C1 segment of cervical spinal cord (tissue), 14 donors: ENCODE results near the gene PANX1.

Experiments used
- DNase-seq, 14 donors: peaks; one replicate each; lab custom pipeline; 2025; lab: John Stamatoyannopoulos, UW

PANX1 gene

DNA sequence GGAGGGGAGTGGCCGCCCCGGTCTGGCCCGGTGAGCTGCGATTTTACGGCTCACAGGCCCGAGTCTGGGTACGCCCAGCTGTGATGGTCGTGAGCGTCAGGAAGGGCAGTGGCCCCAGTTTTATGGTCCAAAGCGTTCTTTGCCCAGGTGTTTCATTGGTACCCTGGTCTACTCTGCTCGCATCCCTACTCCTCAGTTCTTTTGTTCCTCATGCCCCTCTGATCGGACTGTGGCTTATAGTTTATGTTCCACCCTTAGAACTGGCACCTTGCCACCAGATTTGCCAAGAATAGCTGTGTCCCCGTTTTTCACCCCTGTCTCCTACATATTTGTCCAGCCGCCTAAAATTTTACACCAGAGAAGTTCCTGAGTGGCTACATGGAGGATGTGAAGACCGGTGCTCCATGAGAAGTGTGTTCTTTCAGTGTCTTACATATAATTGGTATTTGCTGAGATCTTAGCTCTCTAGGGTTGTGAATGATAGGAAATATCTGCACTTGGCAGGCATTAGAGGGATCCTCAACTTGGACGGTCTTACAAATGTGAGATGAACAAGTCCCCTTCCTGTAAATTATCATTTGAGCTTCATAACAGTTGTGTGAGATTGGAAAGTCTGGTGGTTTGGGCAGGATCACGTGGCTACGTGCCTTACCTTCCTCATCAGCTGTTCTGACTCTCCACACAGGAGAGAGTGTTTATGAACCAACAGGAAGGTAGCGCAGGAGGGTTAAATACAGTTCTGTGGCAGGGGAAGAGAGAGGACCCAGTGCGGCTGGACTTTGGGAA is 1.1 kb downstream of the PANX1 start:
- DNase-seq: peak in 1 of 14 donors; percentile 10

DNA sequence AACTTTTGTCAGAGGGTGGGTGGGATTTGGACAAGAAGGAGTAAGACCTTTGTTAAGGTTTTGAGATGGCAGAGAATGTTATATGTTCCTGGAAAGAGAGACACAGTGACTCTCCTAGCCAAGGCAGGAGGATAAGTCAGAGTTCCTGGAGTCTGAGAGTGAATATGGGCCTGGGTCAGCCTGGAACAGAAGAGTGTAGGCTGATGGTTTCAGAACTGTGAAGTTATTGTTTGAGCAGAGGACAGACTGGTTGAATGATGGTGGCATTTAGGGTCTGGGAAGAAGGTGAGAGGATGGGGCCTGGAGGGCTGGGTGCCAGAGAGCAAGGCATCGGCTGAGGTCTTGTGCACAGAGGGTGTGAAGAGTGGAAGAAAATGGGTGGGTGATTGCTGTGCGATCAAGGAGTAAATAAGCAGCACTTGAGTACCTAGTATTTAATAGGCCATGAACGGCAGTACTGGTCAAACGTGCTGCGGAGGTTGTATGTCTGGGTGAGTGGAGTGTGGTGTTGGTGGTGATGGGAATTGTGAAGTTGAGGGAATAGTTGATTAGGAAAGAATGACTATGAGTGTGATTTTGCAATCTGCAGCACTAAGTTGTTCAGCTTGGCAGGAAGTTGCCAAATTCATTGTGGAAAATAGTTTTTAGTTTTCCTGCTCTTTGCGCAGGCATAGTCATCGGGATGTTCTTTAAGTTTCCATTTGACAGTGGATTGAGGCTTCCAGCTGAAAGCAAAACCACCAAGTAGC is 1.8 kb downstream of the PANX1 start:
- DNase-seq: peak in 1 of 14 donors; percentile 23

DNA sequence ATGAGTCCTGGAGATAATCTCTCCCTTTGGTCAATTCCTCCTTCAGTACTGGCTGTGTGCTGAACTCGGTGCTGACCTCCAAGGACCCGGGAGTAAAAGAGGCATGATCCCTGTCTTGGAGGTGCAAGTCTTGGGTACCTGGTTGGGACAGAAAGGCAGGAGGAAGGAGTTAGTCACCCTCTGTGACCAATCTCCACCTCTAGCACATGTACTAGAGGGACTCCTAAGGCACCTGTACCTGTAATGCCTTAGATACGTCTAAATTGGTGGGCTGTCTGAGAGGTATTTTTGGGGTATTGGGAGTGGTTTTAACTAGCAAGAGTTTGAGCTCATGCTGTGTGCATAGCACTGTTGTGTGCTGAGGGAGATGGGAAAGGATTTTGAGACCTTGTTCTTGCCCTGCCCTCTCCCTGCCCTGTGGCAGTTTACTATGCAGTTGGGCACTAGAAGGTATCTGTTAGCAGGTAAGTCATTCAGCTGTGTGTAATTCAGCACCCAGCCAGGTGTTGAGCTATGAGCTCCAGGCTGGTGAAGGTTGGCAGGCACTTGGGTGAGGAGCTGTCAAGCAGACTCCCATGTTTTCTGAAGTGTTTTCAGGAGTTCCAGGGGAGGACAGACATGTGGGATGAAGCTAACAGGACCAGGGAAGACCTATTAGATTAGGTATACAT is 2.5 kb downstream of the PANX1 start:
- DNase-seq: peak in 1 of 14 donors; percentile 5

DNA sequence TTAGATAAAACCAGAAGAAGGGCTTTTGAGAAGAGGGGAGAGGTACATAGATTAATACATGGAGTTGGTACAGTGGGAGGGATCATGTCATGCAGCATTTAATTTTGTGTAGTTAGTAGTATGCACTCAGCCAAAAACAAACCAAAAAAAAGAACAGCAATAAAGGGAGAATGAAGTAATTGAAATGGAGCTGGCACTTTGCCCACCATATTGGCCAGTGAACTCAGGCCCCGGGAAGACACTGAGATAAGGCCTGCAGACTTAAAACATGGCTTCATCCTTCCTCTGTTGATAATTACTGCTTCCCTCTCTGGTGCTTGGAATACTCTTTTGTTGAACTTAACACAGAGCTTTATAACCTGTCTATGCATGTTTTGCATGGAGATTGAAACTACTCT is 3.1 kb downstream of the PANX1 start:
- DNase-seq: no peak

DNA sequence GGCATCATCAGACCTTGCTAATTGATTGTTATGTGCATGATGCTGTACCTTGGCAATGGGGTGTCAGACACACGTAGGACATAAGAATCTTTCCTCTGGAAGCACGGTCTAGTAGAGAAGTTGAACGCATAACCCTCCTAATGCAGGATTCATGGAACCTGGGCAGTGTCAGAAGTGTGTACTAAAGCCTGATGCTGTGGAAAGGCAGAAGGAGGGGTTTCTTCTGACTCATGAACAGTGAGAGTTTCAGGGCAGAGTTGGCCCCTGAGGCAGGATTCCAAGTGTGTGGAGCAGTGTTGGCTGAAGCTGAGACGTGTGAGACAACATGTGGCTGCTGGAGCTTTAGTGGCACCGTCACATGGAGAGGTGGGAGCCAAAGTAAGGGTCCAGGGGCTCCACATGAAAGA is 3.5 kb downstream of the PANX1 start:
- no peak for DNase-seq

DNA sequence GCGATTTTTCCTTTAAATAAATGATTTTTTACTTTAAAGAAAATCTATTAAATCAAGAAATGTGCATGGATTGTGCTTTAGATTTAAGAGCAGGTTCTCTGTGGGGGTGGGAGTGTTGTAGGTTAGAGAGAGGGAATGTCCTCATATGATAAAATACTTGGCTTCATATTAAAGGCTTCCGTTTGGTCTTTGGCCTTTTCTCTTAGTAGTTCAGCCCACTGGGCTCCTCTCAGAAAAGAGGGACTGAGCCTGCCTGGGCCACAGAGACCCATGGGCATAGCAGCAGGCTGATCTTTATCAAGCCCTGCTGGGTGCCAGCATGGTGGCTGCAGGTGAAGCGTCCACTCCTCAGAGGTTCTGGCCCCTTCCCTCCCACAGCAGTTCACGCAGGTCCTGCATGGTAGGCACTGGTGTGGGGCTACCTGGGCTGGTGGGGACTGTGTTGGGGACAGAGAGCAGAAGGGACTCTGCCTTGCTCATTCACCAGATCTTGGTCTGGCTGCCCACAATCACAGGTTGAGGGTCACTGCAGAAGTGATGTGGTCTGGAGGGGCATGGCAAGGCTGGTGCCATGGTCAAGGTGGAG is 4.3 kb downstream of the PANX1 start:
- DNase-seq: no peak

DNA sequence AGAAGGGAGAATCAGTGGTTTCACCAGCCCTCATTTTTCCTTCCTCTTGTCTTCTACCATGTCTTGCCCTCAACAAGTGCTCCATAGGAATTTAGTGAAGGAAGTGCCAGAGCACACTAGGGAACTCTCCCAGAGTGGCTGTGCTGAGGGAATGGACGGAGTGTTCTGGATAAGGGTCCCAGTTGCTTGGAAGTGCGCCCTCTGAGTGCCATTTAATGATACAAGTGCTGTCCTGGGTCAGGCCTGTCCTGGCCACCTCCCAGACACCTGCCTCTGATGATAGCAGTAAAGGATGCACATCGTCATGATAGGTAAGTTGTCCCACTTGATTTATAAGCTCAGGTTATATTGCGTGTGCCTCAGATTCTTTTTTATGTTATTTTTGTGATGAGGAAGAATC is 5.1 kb downstream of the PANX1 start:
- DNase-seq: no peak

DNA sequence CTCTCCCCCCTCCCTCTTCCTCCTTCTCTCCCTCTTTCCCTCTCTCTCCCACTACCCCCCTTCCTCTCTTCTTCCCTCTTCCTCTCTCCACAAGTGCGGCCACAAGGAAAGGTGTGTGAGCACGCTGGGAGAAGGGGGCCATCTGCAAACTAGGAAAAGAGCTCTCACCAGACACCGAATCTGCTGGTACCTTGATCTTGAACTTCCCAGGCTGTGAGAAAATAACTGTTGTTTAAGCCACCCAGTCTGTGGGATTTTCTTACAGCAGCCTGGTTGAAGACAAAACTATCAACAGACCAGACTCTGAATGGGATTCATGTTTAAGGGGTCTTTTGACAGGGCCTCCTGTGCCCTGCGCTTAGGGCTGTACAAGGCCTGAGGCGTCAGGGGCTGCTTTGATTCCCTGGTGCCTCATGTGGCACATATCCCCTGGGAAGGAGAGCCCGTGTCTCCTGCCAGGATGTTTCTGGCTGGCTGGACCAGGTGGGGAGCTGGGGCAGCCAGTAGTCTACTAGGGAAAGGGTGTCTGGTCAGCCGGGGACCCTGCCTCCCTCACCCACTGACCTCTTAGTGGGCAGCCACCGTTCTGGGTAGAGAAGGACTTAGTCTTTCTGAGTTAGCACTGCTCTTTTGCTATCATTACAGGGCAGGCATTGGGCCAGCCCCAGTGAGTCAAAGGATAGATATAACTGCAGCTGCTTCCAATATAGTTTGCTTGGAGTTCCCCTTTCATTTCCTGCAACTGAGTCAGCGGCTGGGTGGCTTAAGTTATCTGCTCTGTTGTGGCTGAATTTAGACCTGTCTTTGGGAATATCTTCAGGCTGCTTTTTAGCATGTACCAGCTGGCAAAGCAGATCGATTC is 6.2 kb downstream of the PANX1 start:
- peak in 5 of 14 donors; percentile 15 to 43 (median 26) for DNase-seq

DNA sequence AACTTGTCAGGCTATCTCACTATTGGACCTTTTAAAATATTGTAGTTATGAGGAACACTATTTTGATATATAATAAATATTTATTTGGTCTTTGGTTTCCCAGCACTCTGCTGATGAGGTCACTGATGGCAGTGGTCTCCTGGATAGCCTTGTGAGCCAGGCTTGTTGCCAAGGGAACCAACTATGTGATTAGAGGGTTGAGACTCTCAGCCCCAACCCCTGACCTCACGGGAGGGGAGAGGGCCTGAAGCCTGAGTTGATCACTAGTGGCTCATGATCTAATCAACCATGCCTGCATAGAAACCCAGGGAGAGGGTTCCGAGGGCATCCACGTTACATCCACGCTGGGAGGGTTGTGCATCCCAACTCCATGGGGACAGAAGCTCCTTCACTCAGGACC is 10.8 kb downstream of the PANX1 start:
- no peak for DNase-seq

DNA sequence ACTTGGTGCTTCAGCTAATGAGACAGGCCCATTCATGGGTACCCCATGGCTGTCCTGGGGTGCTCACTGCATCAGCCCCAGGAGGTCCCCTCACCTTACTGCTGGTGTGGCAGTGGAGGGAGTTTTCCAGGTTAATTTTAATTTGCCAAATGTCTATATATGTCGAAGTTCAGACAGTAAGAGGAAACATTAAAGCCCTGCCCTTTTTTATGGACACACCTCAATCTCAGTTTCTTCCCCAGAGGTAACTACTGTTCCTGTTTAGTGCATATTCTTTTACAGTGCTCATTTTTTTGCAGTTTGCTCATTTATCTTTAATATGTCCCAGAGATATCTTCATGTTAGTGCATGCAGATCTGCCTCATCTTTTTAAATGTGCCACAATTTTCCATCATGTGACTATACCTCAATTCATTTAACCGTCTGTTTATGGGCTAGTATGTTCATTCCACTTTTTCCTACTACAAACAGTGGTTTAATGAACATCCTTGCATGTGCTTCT is 11.6 kb downstream of the PANX1 start:
- no peak for DNase-seq

DNA sequence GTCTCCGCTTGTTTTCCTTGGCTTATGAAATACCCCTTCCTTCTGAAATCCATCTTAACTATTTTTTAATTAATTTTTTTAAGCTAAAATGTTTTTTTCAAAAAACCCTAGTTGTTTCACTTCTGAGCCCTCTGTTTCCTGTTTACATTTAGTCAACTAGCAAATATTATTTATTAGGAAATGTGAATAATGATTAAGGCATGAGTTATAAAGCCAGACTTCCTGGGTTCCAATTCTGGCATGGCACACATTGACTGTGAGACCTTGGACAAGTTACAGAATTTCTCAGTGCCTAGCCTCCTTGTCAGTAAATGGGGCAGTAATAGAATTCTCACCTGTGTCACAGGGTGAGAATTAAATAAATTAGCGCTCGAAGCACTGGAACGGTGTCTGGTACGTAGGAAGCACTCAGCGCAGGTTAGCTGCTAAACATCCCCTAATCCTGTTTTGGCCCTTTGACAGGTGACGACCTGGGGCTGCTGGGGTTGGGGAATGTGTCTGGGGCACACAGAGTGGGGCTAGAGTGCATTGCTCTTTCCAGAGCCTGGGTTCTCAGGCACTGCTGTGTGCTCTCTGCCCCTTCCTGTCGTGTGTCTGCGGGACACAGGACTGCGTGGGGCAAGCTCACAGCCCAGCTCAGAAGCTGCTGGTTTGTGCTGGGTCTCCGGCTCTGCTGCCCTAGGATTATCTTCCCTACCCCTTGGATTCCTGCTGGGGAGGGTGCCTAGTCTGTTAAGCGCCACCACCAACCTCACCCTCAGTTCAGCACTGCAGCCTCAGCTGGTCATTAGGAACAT is 13.1 kb downstream of the PANX1 start:
- DNase-seq: no peak

DNA sequence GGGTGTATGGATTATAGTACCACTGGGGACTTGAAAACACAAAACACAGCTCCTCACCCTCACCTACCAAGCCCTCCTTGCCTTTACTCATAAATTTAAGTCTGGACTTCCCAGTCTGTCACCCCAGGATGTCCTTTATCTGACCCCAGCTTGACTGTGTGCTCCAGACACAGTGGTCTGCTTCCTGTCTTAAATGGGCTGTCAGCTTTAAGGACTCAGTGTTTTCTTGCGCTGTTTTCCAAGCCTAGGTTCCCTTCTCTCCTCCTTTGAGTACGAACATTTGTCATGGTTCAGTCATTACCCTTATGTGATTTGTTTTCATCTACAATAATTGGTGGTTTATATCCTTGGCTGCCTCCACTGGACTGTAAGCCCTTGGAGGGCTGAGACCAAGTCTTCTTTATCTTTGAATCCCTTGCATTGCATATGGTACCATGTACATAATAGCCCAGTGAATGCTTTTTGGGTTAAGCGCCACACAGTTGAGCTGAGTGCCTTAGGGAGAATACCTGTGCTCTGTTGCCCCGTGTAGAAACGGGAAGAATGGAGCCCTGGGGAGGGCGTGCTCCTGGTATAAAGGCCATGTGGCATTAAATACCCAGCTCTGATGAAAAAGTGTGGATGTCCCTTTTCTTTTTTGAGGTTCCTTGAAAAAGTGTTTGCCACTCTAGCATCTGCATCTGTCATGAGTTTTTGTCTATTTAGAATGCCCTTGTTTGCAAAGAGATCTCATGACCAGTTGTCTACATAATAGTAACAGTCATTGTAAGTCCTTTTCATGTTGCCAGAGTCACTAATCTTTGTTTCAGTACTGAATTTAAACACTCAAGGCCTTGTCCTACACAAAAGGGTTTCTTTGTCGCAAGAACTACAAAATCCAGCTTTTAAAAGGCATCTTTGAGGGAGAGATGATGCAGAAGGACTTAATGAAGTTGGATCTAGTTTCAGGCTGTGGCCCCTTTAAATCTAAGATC is 14.0 kb downstream of the PANX1 start:
- DNase-seq: no peak

DNA sequence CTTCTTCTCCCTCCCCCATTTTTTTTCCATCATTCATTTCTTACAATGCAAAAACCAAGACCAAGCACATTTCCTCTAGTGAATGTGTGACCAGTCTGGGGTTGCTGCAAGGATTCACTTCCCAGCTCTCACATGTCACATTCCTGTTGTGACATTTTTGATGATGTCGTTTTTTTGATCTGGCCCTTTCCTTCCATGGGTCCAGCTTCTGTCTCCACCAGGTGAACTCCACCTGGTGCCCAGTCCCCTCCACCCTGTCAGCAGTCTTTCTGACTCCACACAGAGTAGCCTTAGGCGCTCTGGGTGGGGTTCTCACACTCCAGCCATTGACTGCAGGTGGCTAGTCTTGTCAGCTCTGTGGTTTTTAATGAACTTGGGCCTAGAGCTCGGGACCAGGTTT is 15.6 kb downstream of the PANX1 start:
- no peak for DNase-seq

DNA sequence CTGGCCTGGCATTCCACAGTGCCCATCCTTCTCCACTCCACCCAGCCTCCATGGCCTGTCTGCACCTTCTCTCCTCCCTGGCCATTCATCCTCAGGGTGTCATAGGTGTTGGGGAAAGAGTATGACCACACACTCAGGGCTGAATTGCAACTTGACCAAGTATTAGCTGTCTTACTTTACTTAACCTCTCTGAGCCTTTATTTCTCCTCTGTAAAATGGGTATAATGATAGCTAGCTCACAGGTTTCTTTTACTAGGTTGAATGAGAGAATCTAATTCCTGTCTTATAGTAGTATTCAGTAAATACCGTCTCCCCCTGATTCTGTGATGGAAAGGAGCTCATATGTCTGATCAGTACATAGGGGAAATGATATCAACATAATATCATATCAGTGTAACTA is 16.0 kb downstream of the PANX1 start:
- DNase-seq: no peak

DNA sequence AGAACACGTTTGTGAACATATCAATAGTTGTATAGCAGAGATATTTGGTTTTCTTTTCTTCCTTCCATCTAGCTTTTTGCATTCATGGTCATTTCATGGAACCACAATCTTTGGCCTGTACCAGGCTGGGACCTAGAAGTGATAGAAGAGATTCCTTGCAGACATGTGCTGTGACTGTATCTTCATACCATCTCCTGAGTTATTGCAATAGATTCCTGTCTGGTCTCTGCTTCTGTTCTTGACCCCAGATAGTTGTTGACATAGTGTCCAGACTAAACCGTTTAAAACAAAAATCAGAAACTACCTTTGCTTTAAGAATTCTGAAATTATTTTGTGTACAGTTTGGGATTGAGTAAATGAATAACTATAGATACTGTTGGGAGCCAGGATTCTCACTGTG is 16.8 kb downstream of the PANX1 start:
- no peak for DNase-seq

DNA sequence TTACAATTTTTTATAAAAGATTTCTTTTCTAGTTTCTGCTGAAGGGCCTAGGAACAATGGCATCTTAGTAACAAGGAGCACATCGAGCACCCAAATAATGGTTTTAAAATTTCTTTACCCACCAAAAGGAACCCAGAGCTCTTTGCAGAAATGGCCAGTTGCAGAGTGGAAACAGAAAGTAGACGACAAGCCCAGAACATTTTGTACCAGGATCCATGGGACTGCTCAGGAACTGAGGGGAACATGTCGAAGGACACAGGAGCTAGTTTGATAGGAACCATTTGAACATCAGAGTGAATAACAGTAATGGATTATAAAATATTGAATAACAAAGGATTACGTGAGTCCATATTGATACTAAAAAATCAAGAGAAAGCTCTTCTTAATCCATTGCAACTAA is 17.3 kb downstream of the PANX1 start:
- no peak for DNase-seq

DNA sequence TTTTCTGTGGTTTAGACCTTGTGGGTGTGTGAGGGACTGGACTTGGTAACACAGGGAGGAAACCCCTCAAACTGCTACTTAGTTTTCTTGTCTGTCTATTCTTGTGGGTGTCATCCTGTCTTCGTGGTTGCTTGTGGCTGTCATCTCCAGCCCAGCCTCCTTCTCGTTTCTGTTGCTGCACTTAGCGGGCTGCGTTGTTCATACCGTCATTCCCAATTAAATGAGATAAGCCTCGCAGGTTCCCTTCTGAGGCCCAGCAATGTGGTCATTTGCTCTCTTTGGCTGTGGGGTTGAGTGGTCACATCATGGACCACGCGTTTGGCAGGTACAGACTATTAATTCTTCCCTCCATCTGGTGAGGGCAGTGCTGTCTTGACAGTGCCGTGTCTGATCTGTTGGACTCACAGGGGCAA is 18.8 kb downstream of the PANX1 start:
- no peak for DNase-seq

DNA sequence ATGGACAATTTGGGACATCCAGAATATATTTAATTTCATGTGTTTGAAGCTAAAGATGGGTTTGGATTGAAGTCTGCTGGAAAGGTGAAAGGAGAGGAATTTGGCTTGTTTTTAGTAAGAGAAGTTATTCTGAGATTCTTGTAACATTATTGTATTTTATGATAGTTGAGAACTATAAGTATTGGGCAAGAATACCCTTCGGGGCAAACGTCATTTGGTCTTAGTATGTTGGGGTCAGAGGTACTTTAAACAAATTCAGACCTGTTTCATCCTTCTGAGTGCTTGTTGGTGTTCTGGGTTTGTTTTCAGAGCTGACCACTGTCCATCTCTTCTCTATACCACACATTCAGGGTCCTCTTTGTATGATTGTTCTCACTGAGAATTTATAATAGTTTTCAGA is 19.5 kb downstream of the PANX1 start:
- no peak for DNase-seq

DNA sequence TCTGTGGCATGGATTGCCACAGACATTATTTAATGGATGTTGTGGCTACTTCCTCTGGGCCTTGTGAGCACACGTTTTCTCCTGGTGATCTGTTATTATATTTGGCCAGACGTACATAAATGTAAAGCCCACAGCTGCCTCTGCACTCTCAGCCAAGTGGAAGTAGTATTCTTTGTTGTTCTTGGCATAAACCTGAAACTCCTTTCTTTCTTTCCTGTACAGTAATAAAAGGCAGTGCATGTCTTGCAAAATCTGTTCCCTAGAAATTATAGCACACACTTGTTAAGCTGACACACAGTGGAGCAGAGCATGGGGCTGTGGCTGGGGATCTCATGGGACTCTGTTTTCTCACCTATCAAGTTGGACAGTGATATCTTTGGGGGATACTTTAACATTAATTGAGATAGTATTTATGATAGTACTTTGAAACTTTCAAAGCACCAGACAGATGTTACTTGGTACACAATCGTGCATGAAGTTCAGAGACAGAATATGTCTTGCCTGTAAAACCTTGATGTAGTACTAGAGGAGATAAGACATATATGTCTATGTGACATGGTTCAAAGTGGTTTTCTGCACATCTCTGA is 20.9 kb downstream of the PANX1 start:
- DNase-seq: no peak
